GM06990 (cell line): ENCODE data around the gene DAP3.
"Not testable (repeated sequence)": the region's sequence is repeated elsewhere in the genome, so short reads cannot be mapped to it uniquely, and the experiment has no call there.

ENCODE experiments used
- DNase-seq: peaks from one replicate; pipeline ENCODE4 v3.0.0-alpha.2; 2011; ENCODE audit not compliant: insufficient read length; ENCODE audit errors: extremely low read depth
- H3K27me3 ChIP-seq: replicated peaks from 2 replicates; pipeline ENCODE4 v1.6.0; 2011; ENCODE audit warnings: low read length; ENCODE audit not compliant: control insufficient read depth, insufficient read depth
- H3K36me3 ChIP-seq: 2 replicates; pipeline ENCODE4 v1.5.1; 2011; ENCODE audit warnings: low read length; ENCODE audit not compliant: control insufficient read depth, insufficient read depth
- H3K4me3 ChIP-seq: replicated peaks from 2 replicates; pipeline ENCODE4 v1.5.1; 2011; ENCODE audit warnings: low read depth, mild to moderate bottlenecking, control low read depth, low read length
- TF ChIP-seq, protein P1 (sequence below): IDR thresholded peaks from 2 replicates; pipeline ENCODE4 v1.5.1; 2011; ENCODE audit warnings: low read length, control low read depth, mild to moderate bottlenecking, inconsistent platforms; ENCODE audit not compliant: insufficient read depth, poor library complexity, severe bottlenecking

DAP3 gene

DNA sequence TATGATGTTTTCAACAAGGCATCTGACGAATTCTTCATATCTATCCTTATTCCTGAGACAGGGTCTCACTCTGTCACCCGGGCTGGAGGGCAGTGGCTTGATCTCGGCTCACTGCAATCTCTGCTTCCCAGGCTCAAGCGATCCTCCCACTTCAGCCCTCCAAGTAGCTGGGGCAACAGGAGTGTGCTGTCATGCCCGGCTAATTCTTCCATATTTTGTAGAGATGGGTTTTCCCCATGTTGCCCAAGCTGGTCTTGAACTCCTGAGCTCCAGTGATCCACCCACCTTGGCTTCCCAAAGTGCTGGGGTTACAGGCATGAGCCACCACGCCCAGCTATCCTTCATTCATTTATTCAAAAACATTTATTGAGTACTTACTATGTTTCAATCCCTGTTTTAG lies 8.4 kb upstream of the DAP3 start:
- DNase-seq = no peak
- TF ChIP-seq, protein P1, sequence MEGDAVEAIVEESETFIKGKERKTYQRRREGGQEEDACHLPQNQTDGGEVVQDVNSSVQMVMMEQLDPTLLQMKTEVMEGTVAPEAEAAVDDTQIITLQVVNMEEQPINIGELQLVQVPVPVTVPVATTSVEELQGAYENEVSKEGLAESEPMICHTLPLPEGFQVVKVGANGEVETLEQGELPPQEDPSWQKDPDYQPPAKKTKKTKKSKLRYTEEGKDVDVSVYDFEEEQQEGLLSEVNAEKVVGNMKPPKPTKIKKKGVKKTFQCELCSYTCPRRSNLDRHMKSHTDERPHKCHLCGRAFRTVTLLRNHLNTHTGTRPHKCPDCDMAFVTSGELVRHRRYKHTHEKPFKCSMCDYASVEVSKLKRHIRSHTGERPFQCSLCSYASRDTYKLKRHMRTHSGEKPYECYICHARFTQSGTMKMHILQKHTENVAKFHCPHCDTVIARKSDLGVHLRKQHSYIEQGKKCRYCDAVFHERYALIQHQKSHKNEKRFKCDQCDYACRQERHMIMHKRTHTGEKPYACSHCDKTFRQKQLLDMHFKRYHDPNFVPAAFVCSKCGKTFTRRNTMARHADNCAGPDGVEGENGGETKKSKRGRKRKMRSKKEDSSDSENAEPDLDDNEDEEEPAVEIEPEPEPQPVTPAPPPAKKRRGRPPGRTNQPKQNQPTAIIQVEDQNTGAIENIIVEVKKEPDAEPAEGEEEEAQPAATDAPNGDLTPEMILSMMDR = no peak
- H3K27me3 ChIP-seq = no peaks in the 10 kb centered on the region
- H3K36me3 ChIP-seq = peaks cover 10% of the 10 kb centered on the region
- H3K4me3 ChIP-seq = no peak overlapping the region

DNA sequence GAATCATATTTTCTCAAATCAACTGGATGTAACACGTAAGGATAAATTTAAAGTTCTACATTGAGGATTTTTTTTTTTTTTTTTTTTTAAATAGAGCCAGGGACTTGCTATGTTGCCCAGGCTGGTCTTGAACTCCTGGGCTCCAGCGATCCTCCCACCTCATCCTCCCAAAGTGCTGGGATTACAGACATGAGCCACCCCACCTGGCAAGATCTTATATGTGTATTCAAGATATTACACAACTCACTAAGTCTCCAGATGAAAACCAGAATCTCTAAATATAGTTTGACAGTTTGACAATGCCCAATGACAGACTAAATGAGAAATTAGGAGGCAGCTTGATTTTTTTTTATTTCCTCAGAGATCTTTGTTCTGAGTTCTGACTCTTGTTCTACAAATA lies 7.1 kb upstream of the DAP3 start:
- H3K4me3 ChIP-seq = no peak overlapping the region
- TF ChIP-seq, protein P1 = no peak
- no peaks in the 10 kb centered on the region for H3K27me3 ChIP-seq
- DNase-seq = no peak
- H3K36me3 ChIP-seq = peaks cover 10% of the 10 kb centered on the region

DNA sequence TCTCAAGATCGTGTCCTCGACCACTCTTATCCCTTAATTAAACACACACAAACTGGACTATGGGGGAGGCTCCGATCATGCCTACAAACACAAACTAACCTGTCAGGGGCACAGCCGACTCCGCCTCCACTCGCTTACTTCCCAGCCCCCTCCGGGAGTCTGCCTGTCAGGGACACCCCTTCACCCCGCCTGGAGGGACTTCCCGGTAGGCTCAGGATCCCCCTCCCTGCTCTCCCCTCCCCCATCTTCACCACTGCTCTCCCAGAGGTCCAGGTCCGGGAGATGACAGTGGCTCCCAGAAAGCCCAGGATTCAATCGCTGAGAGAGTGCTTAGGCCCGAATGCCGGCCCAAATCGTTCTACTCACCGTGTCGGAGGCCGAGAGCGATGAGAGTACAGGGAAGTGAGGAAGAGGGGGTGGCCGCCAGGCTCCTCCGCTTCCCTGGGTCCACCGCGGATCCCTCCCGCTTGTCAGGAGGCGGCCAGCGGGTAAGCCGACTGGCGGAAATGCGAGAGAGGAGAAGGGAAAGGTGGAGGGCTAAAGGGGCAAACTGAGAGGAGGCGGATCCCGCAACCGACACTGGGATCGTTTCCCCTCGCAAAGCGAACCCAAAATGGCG lies 1.1 kb upstream of the DAP3 start:
- H3K36me3 ChIP-seq, H3K27me3 ChIP-seq, DNase-seq: not testable (repeated sequence)
- peak overlapping the region; percentile 93 for H3K4me3 ChIP-seq

DNA sequence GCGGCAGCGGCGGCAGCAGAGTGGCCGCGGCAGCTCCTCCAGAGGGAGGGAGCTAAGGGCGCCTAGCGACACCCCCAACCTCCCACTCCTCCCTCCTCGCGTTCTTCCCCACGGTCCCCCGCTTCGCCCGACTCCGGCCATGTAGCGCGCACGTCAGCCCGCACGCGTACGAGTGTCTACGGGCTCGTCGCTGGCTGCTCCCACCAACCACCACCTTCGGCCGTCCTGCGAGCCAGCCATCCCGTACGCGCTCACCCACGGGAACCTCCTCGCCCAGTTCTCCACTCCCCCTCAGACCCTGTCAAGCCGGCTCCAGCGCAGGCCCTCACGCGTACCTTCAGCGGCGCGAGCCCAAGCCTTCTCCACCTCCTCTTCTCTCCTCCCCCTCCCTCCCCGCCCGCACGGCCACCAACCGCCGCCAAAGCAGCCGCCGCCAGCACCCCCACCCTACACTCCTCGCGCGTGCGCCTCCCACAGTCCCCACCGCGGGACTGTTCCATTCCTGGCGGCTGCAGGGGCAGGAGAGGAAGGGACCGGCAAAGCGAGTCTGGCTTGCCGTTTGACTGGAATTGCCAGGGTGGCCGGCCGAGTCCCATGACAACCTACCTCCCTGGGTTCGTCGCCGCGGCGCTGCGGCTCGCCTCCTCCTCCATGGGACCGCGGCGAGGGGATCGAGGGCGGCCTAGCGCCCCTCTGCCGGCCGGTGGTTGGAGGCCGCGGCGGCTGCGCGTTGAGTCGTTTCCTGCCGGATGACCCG lies 389 bp upstream of the DAP3 start, which contains the start of gene YY1AP1:
Gene YY1AP1 (minus strand): TSS at position 451 of the 757 bp plus-strand sequence. CDS start 8,338 bp downstream, outside the sequence.
- DNase-seq = peak; percentile 95
- Histone ChIP-seq H3K4me3 (peak within 1 kb of the TSS; percentile 93), H3K36me3 (peaks cover 7% of the 10 kb centered on the region), H3K27me3 (no peaks in the 10 kb centered on the region)
- TF ChIP-seq, protein P1 = no peak

GRCh38 chr1:155691992-155692528 lies 3.2 kb downstream of the DAP3 start:
- Histone ChIP-seq H3K4me3 (no peak overlapping the region), H3K27me3 (no peaks in the 10 kb centered on the region), H3K36me3 (peaks cover 7% of the 10 kb centered on the region)
- no peak for DNase-seq
- TF ChIP-seq, protein P1 = no peak

DNA sequence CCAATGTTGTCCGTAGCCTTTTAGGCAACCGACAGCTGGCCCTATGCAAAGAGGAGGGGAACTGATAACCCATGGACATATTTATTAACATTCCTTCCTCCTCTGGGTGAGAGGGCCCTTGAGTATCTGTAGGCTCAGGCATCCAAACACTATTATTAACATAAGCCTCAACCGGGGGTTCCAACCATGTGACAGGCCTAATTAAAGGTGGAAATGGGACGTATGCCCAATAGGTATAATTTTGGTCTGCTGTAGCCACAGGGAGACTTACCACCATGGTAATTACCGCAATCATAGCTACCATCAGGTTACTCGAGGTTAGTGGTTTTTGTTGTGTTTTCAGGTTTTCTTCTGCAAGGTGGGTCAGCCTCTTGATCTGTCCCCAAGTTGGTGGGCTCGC lies 5.3 kb downstream of the DAP3 start:
- TF ChIP-seq, protein P1 = no peak
- H3K36me3 ChIP-seq = peaks cover 7% of the 10 kb centered on the region
- no peak overlapping the region for H3K4me3 ChIP-seq
- DNase-seq = no peak
- H3K27me3 ChIP-seq = no peaks in the 10 kb centered on the region
